SK-N-SH (cell line): ENCODE results near the gene CYSTM1. TPM values are rescaled to one million over a fixed set of nuclear protein-coding genes. Genes with fewer than 3 reads are reported as not detected.

ENCODE experiments used
- CTCF ChIA-PET: fragments of 300-600, 350-600 bp; formaldehyde crosslinking; extraction: SDS; loops from one replicate; lab custom pipeline; 2021; lab: Yijun Ruan, JAX
- POLR2A ChIA-PET: fragments of 350-600 bp; sonication (Branson Sonifier 250); formaldehyde crosslinking; extraction: SDS; loops from one replicate; lab custom pipeline; 2020; ENCODE audit warnings: antibody characterized with exemption, inconsistent platforms; lab: Yijun Ruan, JAX
- DNase-seq: peaks from one replicate; pipeline ENCODE4 v3.0.0; 2012
- H2AFZ ChIP-seq: fragments of 200-600 bp; sonication (generic); 2 replicates; pipeline ENCODE4 v1.8.1; 2016; ENCODE audit warnings: antibody characterized with exemption, mild to moderate bottlenecking, low read depth
- H3F3A ChIP-seq: fragments of 200-600 bp; sonication (generic); replicated peaks from 2 replicates; pipeline ENCODE3; 2016; ENCODE audit warnings: antibody characterized with exemption, mild to moderate bottlenecking; ENCODE audit not compliant: insufficient read depth
- H3K27ac ChIP-seq, 2 experiments: fragments of 200-500 bp in 1 of 2; fragments of 200-600 bp in 1 of 2; sonication (Bioruptor generic) in 1 of 2; sonication (generic), shearing (Covaris generic) in 1 of 2; 2 replicates each; pipeline versions ENCODE4 v1.5.1 to v1.6.1; 2014 to 2016; ENCODE audit warnings: low read depth in 2 of 2, inconsistent platforms in 1 of 2, low read length in 1 of 2, mild to moderate bottlenecking in 1 of 2, mixed read lengths in 1 of 2
- H3K27me3 ChIP-seq: fragments of 200-600 bp; sonication (generic), shearing (Covaris generic); 2 replicates; pipeline ENCODE4 v1.6.1; 2016; ENCODE audit warnings: mixed run types; ENCODE audit not compliant: insufficient read depth
- H3K36me3 ChIP-seq, 2 experiments: fragments of 200-500 bp in 1 of 2; fragments of 200-600 bp in 1 of 2; sonication (Bioruptor generic) in 1 of 2; sonication (generic) in 1 of 2; replicated peaks in 1 of 2; 2 replicates each; pipeline versions ENCODE3 to v1.5.1; 2014 to 2016; ENCODE audit warnings: low read length in 1 of 2, mild to moderate bottlenecking in 1 of 2; ENCODE audit not compliant: insufficient read depth in 2 of 2, control insufficient read depth in 1 of 2
- H3K4me1 ChIP-seq, 2 experiments: fragments of 200-500 bp in 1 of 2; fragments of 200-600 bp in 1 of 2; sonication (Bioruptor generic) in 1 of 2; sonication (generic), shearing (Covaris generic) in 1 of 2; 2 replicates each; pipeline versions ENCODE4 v1.5.1 to v1.6.1; 2014 to 2016; ENCODE audit warnings: low read depth in 1 of 2, low read length in 1 of 2, mixed run types in 1 of 2; ENCODE audit not compliant: insufficient read depth in 2 of 2, control insufficient read depth in 1 of 2
- H3K4me2 ChIP-seq: fragments of 200-600 bp; sonication (generic), shearing (Covaris generic); 2 replicates; pipeline ENCODE4 v1.6.1; 2017; ENCODE audit warnings: mixed run types
- H3K4me3 ChIP-seq, 2 experiments: fragments of 200-500 bp in 1 of 2; fragments of 200-600 bp in 1 of 2; sonication (Bioruptor generic) in 1 of 2; sonication (generic), shearing (Covaris generic) in 1 of 2; 2 replicates each; pipeline versions ENCODE4 v1.5.1 to v1.8.1; 2014 to 2016; ENCODE audit warnings: low read depth in 2 of 2, inconsistent platforms in 1 of 2, low read length in 1 of 2, mild to moderate bottlenecking in 1 of 2, mixed read lengths in 1 of 2, moderate library complexity in 1 of 2
- H3K79me2 ChIP-seq: fragments of 200-600 bp; sonication (generic); 2 replicates; pipeline ENCODE4 v1.8.1; 2017; ENCODE audit warnings: mild to moderate bottlenecking; ENCODE audit not compliant: insufficient read depth
- H3K9ac ChIP-seq: fragments of 200-600 bp; sonication (generic); 2 replicates; pipeline ENCODE4 v1.6.1; 2017; ENCODE audit warnings: mixed run types
- H3K9me2 ChIP-seq: fragments of 200-600 bp; sonication (generic); 2 replicates; pipeline ENCODE4 v1.6.1; 2017; ENCODE audit warnings: mixed run types
- H3K9me3 ChIP-seq: fragments of 200-600 bp; sonication (generic); 2 replicates; pipeline ENCODE4 v1.6.1; 2017; ENCODE audit warnings: mixed run types, mild to moderate bottlenecking, moderate library complexity
- H4K20me1 ChIP-seq: fragments of 200-600 bp; sonication (generic); 2 replicates; pipeline ENCODE4 v1.6.1; 2017; ENCODE audit warnings: mild to moderate bottlenecking, mixed run types; ENCODE audit not compliant: insufficient read depth
- CHD2 ChIP-seq: fragments of 150-350 bp; IDR thresholded peaks from 2 replicates; pipeline ENCODE4 v1.6.1; 2018; ENCODE audit warnings: low read length; ENCODE audit not compliant: partially characterized antibody
- ELF1 ChIP-seq: IDR thresholded peaks from 2 replicates; pipeline ENCODE4 v1.4.0; 2012
- EZH2phosphoT487 ChIP-seq: fragments of 200-600 bp; sonication (generic); IDR thresholded peaks from 2 replicates; pipeline ENCODE4 v1.6.1; 2017; ENCODE audit warnings: low read depth, mixed run types, mild to moderate bottlenecking, antibody characterized with exemption, moderate library complexity, borderline replicate concordance
- FOXM1 ChIP-seq: IDR thresholded peaks from 2 replicates; pipeline ENCODE4 v1.4.0; 2012; ENCODE audit warnings: low read depth, mild to moderate bottlenecking
- IRF3 ChIP-seq: fragments of 150-350 bp; IDR thresholded peaks from 2 replicates; pipeline ENCODE4 v1.6.1; 2016; ENCODE audit warnings: mild to moderate bottlenecking, low read depth, low read length
- JUND ChIP-seq: IDR thresholded peaks from 2 replicates; pipeline ENCODE4 v1.4.0; 2012
- MAX ChIP-seq: IDR thresholded peaks from 2 replicates; pipeline ENCODE4 v1.4.0; 2012; ENCODE audit warnings: low read depth
- MEF2A ChIP-seq: IDR thresholded peaks from 2 replicates; pipeline ENCODE4 v1.4.0; 2012; ENCODE audit warnings: low read depth, borderline replicate concordance
- MXI1 ChIP-seq: IDR thresholded peaks from 2 replicates; pipeline ENCODE4 v1.6.1; 2012; ENCODE audit warnings: mild to moderate bottlenecking, low read depth, low read length, improper control_type of control experiment
- PBX3 ChIP-seq: IDR thresholded peaks from 2 replicates; pipeline ENCODE4; 2012
- RCOR1 ChIP-seq: fragments of 150-350 bp; IDR thresholded peaks from 2 replicates; pipeline ENCODE4 v1.6.1; 2017; ENCODE audit warnings: antibody characterized with exemption, low read length
- REST ChIP-seq: IDR thresholded peaks from 2 replicates; pipeline ENCODE4 v1.6.1; 2012; ENCODE audit warnings: mild to moderate bottlenecking, low read depth, low read length, moderate library complexity
- RXRA ChIP-seq: IDR thresholded peaks from 2 replicates; pipeline ENCODE4 v1.4.0; 2012; ENCODE audit warnings: low read depth, mild to moderate bottlenecking, borderline replicate concordance
- SIN3A ChIP-seq: IDR thresholded peaks from 2 replicates; pipeline ENCODE4 v1.6.1; 2012; ENCODE audit warnings: low read depth, mild to moderate bottlenecking, low read length, moderate library complexity, borderline replicate concordance
- USF2 ChIP-seq: fragments of 150-350 bp; IDR thresholded peaks from 2 replicates; pipeline ENCODE4 v1.6.1; 2017; ENCODE audit warnings: antibody characterized with exemption, low read length, low read depth, borderline replicate concordance
- WGBS: methylation state at CpG from one replicate; pipeline ENCODE4 v1.1.6; 2017; ENCODE audit warnings: low lambda C conversion rate; 5-methylcytosine and 5-hydroxymethylcytosine counted together
- polyA plus RNA-seq, 3 experiments: library from polyadenylated mRNA; depleted of rRNA; stranded (reverse); fragments of >200 nt; gene quantifications; 2 replicates each; pipeline ENCODE4 v1.2.3, GENCODE V29; 2012

CYSTM1 gene
- polyA plus RNA-seq, 1 of the 3 experiments (the other 2 are of a cell fraction), result 27.1 TPM

GRCh38 chr5:140230373-140230772 is 55.4 kb downstream of the CYSTM1 start:
- Histone ChIP-seq H3K9ac (no peak overlapping the region), H3K36me3 (no peaks in the 10 kb centered on the region), H3K9me2 (no peaks in the 10 kb centered on the region), H2AFZ (no peak overlapping the region), H3K4me2 (no peak overlapping the region), H3K4me1 (peaks cover 0 to 3% of the 10 kb centered on the region in 2 experiments; a peak in 1 of 4 replicates), H3K27ac (no peak overlapping the region), H4K20me1 (no peaks in the 10 kb centered on the region), H3K27me3 (no peaks in the 10 kb centered on the region), H3F3A (no peaks in the 10 kb centered on the region), H3K79me2 (no peaks in the 10 kb centered on the region), H3K4me3 (no peak overlapping the region), H3K9me3 (no peaks in the 10 kb centered on the region)
- DNase-seq, result no peak
- TF ChIP-seq JUND (no peak), PBX3 (no peak), USF2 (no peak), MEF2A (no peak)
- POLR2A ChIA-PET, result no interaction called here
- CTCF ChIA-PET, result interaction anchor here (0.8 to 3.3 kb wide), 4 partner anchors 9 to 121 kb away, joined by 6 to 14 read pairs (median 8); no protein-coding TSS in a partner anchor
- WGBS, result 89% methylated on average over 1 of the region's 1 CpG

- H3F3A ChIP-seq, result no peaks in the 10 kb centered on the region
- POLR2A ChIA-PET, result no interaction called here
- TF ChIP-seq PBX3, result no peak
- TF ChIP-seq MXI1, result no peak
- TF ChIP-seq RCOR1, result no peak
- no peak for TF ChIP-seq FOXM1
- TF ChIP-seq SIN3A, result no peak
- TF ChIP-seq IRF3, result no peak
- no peak for TF ChIP-seq CHD2
- TF ChIP-seq RXRA, result no peak
- no peak for TF ChIP-seq REST
- no peak for TF ChIP-seq ELF1
- no peak for TF ChIP-seq EZH2phosphoT487
- TF ChIP-seq MAX, result no peak
- TF ChIP-seq, all 33 proteins: peak for 0
- no peaks in the 10 kb centered on the region for H3K79me2 ChIP-seq
- H3K4me3 ChIP-seq, result no peak overlapping the region
- no peak overlapping the region for H3K4me2 ChIP-seq
- no peaks in the 10 kb centered on the region for H3K36me3 ChIP-seq
- no peaks in the 10 kb centered on the region for H3K4me1 ChIP-seq
- no peaks in the 10 kb centered on the region for H3K9me2 ChIP-seq
- DNase-seq, result no peak
- H3K27me3 ChIP-seq, result no peaks in the 10 kb centered on the region
- WGBS, result 85% methylated on average over 1 of the region's 1 CpG
- CTCF ChIA-PET, result interaction anchor here (1.0 to 2.3 kb wide), 2 partner anchors 10 to 119 kb away, joined by 3 to 14 read pairs; no protein-coding TSS in a partner anchor
- no peak overlapping the region for H3K9ac ChIP-seq
- no peak overlapping the region for H3K27ac ChIP-seq
- no peaks in the 10 kb centered on the region for H3K9me3 ChIP-seq
- H2AFZ ChIP-seq, result no peak overlapping the region
- no peaks in the 10 kb centered on the region for H4K20me1 ChIP-seq
Observed at GRCh38 chr5:140232731-140233130, 57.7 kb downstream of the CYSTM1 start.
